Fibroblast of lung (primary cell): Measurements from ENCODE around the gene EEF1A2. TPM values are rescaled to one million over a fixed set of nuclear protein-coding genes. Genes with fewer than 3 reads are reported as not detected.

Experiments
- DNase-seq, 2 donors: peaks; one replicate each; pipeline versions ENCODE4 v3.0.0 to v3.0.0-alpha.2; 2010; ENCODE audit warnings: low read depth in 2 of 2
- H2AFZ ChIP-seq: 2 replicates; pipeline ENCODE4 v1.5.1; 2012; ENCODE audit warnings: low read length, control low read depth, inconsistent platforms
- H3K27ac ChIP-seq: 2 replicates; pipeline ENCODE4 v1.5.1; 2011; ENCODE audit warnings: low read length, control low read depth; ENCODE audit not compliant: insufficient read depth
- H3K27me3 ChIP-seq: 2 replicates; pipeline ENCODE4 v1.5.1; 2011; ENCODE audit warnings: mild to moderate bottlenecking, low read length; ENCODE audit not compliant: control insufficient read depth, insufficient read depth
- H3K36me3 ChIP-seq: 2 replicates; pipeline ENCODE4 v1.5.1; 2011; ENCODE audit warnings: low read length; ENCODE audit not compliant: control insufficient read depth, insufficient read depth
- H3K4me1 ChIP-seq: 2 replicates; pipeline ENCODE4 v1.5.1; 2011; ENCODE audit warnings: low read length; ENCODE audit not compliant: control insufficient read depth, insufficient read depth; ENCODE audit errors: extremely low read depth
- H3K4me2 ChIP-seq: 2 replicates; pipeline ENCODE4 v1.5.1; 2011; ENCODE audit warnings: low read length, control low read depth; ENCODE audit not compliant: insufficient read depth; ENCODE audit errors: extremely low read depth
- H3K4me3 ChIP-seq, 4 experiments: fragments of 200-600 bp in 1 of 4; sonication (generic) in 1 of 4; replicated peaks in 1 of 4; 2 replicates each; pipeline ENCODE4 v1.5.1; 2011 to 2016; ENCODE audit warnings: low read length in 4 of 4, low read depth in 3 of 4, mild to moderate bottlenecking in 3 of 4, control low read depth in 2 of 4, inconsistent platforms in 1 of 4, mixed read lengths in 1 of 4; ENCODE audit not compliant: insufficient read depth in 1 of 4; ENCODE audit errors: control extremely low read depth in 1 of 4
- H3K79me2 ChIP-seq: 2 replicates; pipeline ENCODE4 v1.5.1; 2012; ENCODE audit warnings: mild to moderate bottlenecking, low read length, inconsistent platforms; ENCODE audit not compliant: control insufficient read depth, insufficient read depth
- H3K9ac ChIP-seq: 2 replicates; pipeline ENCODE4 v1.5.1; 2011; ENCODE audit warnings: mild to moderate bottlenecking, low read length, control low read depth; ENCODE audit not compliant: insufficient read depth
- H3K9me3 ChIP-seq: 2 replicates; pipeline ENCODE4 v1.5.1; 2012; ENCODE audit warnings: low read depth, low read length; ENCODE audit not compliant: control insufficient read depth, insufficient read depth
- H4K20me1 ChIP-seq: 2 replicates; pipeline ENCODE4 v1.5.1; 2011; ENCODE audit warnings: low read length; ENCODE audit not compliant: control insufficient read depth, insufficient read depth; ENCODE audit errors: extremely low read depth
- CTCF ChIP-seq, 2 donors: IDR thresholded peaks in 1 of 2; conservative IDR thresholded peaks in 1 of 2; 1 replicate in 1 of 2; 2 replicates in 1 of 2; pipeline ENCODE4 v1.5.1; 2011 to 2012; ENCODE audit warnings: low read length in 2 of 2, control low read depth in 1 of 2, inconsistent platforms in 1 of 2, low read depth in 1 of 2, mild to moderate bottlenecking in 1 of 2
- EZH2 ChIP-seq: IDR thresholded peaks from 2 replicates; pipeline ENCODE4 v1.5.1; 2012; ENCODE audit warnings: low read length, control low read depth, mild to moderate bottlenecking; ENCODE audit errors: missing control alignments
- polyA plus RNA-seq, 2 donors: library from polyadenylated mRNA; depleted of rRNA in 1 of 2; stranded (reverse) in 1 of 2; unstranded in 1 of 2; fragments of >200 nt; gene quantifications; 2 replicates each; pipeline ENCODE4 v1.2.1, GENCODE V29; 2011 to 2012; ENCODE audit warnings: missing spikeins in 1 of 2
- total RNA-seq: library from RNA; depleted of rRNA; stranded (reverse); fragments of >200 nt; gene quantifications from 2 replicates; pipeline ENCODE4 v1.2.1, GENCODE V29; 2014

The EEF1A2 gene
- total and polyA plus RNA-seq, 2 donors (not counting 1 experiment from before 2014, with no cell fraction given), result 0.16 to 1.7 TPM

GRCh38 chr20:63438121-63438520, 60.8 kb downstream of the EEF1A2 start:
- H3K4me1 ChIP-seq, result no peaks in the 10 kb centered on the region
- no peak overlapping the region for H3K9ac ChIP-seq
- H3K27ac ChIP-seq, result no peak overlapping the region
- H4K20me1 ChIP-seq, result no peaks in the 10 kb centered on the region
- DNase-seq, result no peak
- no peaks in the 10 kb centered on the region for H3K9me3 ChIP-seq
- H3K36me3 ChIP-seq, result no peaks in the 10 kb centered on the region
- no peak overlapping the region for H2AFZ ChIP-seq
- no peaks in the 10 kb centered on the region for H3K79me2 ChIP-seq
- no peaks in the 10 kb centered on the region for H3K27me3 ChIP-seq
- H3K4me3 ChIP-seq, result no peak overlapping the region
- H3K4me2 ChIP-seq, result no peak overlapping the region
- no peak for TF ChIP-seq CTCF (conservative IDR thresholded peaks at IDR 0.05 in 1 of 2, IDR thresholded peaks at IDR 0.05 in 1 of 2; ENCODE audit: low read depth in 1 of 2, low read length in 2 of 2)
- no peak for TF ChIP-seq EZH2

Other genes starting within 250 kb of the EEF1A2 start
- gene NKAIN4, start 244.6 kb downstream of the EEF1A2 start, total RNA-seq, result not detected in 2 replicates
- gene NKAIN4, start 244.6 kb downstream of the EEF1A2 start, polyA plus RNA-seq, result not detected in 2 replicates
- gene ARFGAP1, start 226.3 kb downstream of the EEF1A2 start, total RNA-seq, result 35.2 and 42.9 TPM in 2 replicates
- 33.1 and 37.6 TPM in 2 replicates for gene ARFGAP1, start 226.3 kb downstream of the EEF1A2 start, polyA plus RNA-seq
- not detected in 2 replicates for gene COL20A1, start 205.9 kb downstream of the EEF1A2 start, total RNA-seq
- gene COL20A1, start 205.9 kb downstream of the EEF1A2 start, polyA plus RNA-seq, result not detected in 2 replicates
- not detected in 2 replicates for gene CHRNA4, start 137.7 kb downstream of the EEF1A2 start, total RNA-seq
- not detected in 2 replicates for gene CHRNA4, start 137.7 kb downstream of the EEF1A2 start, polyA plus RNA-seq
- not detected in 2 replicates for gene KCNQ2, start 26.4 kb downstream of the EEF1A2 start, total RNA-seq
- gene KCNQ2, start 26.4 kb downstream of the EEF1A2 start, polyA plus RNA-seq, result not detected in 2 replicates
- gene PPDPF, start 21.7 kb upstream of the EEF1A2 start, total RNA-seq, result 39.5 and 58.0 TPM in 2 replicates
- 29.7 and 34.0 TPM in 2 replicates for gene PPDPF, start 21.7 kb upstream of the EEF1A2 start, polyA plus RNA-seq
- under 0.01 and 0.17 TPM in 2 replicates for gene PTK6, start 38.3 kb upstream of the EEF1A2 start, total RNA-seq
- not detected in 2 replicates for gene PTK6, start 38.3 kb upstream of the EEF1A2 start, polyA plus RNA-seq
- gene SRMS, start 48.7 kb upstream of the EEF1A2 start, total RNA-seq, result not detected in 2 replicates
- gene SRMS, start 48.7 kb upstream of the EEF1A2 start, polyA plus RNA-seq, result not detected in 2 replicates
- 1.0 and 1.7 TPM in 2 replicates for gene FNDC11, start 55.1 kb upstream of the EEF1A2 start, total RNA-seq
- gene FNDC11, start 55.1 kb upstream of the EEF1A2 start, polyA plus RNA-seq, result 0.18 and 0.22 TPM in 2 replicates
- 40.6 and 47.6 TPM in 2 replicates for gene HELZ2, start 75.2 kb upstream of the EEF1A2 start, total RNA-seq
- 3.3 and 6.2 TPM in 2 replicates for gene HELZ2, start 75.2 kb upstream of the EEF1A2 start, polyA plus RNA-seq
- 7.4 and 10.9 TPM in 2 replicates for gene GMEB2, start 128.0 kb upstream of the EEF1A2 start, total RNA-seq
- gene GMEB2, start 128.0 kb upstream of the EEF1A2 start, polyA plus RNA-seq, result 6.3 and 7.9 TPM in 2 replicates
- gene STMN3, start 154.3 kb upstream of the EEF1A2 start, total RNA-seq, result 16.4 and 34.3 TPM in 2 replicates
- gene STMN3, start 154.3 kb upstream of the EEF1A2 start, polyA plus RNA-seq, result 3.7 and 27.4 TPM in 2 replicates
- 8.5 and 12.4 TPM in 2 replicates for gene RTEL1, start 159.2 kb upstream of the EEF1A2 start, total RNA-seq
- 4.7 and 11.5 TPM in 2 replicates for gene RTEL1, start 159.2 kb upstream of the EEF1A2 start, polyA plus RNA-seq
- gene TNFRSF6B, start 197.6 kb upstream of the EEF1A2 start, total RNA-seq, result 6.7 and 35.2 TPM in 2 replicates
- gene TNFRSF6B, start 197.6 kb upstream of the EEF1A2 start, polyA plus RNA-seq, result 3.8 and 5.7 TPM in 2 replicates
- gene ARFRP1, start 208.9 kb upstream of the EEF1A2 start, total RNA-seq, result 24.7 and 35.0 TPM in 2 replicates
- 32.2 and 34.6 TPM in 2 replicates for gene ARFRP1, start 208.9 kb upstream of the EEF1A2 start, polyA plus RNA-seq
- 10.7 and 11.0 TPM in 2 replicates for gene ZGPAT, start 209.0 kb upstream of the EEF1A2 start, total RNA-seq
- gene ZGPAT, start 209.0 kb upstream of the EEF1A2 start, polyA plus RNA-seq, result 7.6 and 8.7 TPM in 2 replicates
- gene LIME1, start 237.6 kb upstream of the EEF1A2 start, total RNA-seq, result 1.5 and 3.5 TPM in 2 replicates
- 0.68 and 0.90 TPM in 2 replicates for gene LIME1, start 237.6 kb upstream of the EEF1A2 start, polyA plus RNA-seq
- 18.2 and 30.6 TPM in 2 replicates for gene SLC2A4RG, start 240.7 kb upstream of the EEF1A2 start, total RNA-seq
- 17.5 and 27.1 TPM in 2 replicates for gene SLC2A4RG, start 240.7 kb upstream of the EEF1A2 start, polyA plus RNA-seq